WTC11 (cell line): ENCODE data around the gene HEPHL1. TPM values are rescaled to one million over a fixed set of nuclear protein-coding genes. Genes with fewer than 3 reads are reported as not detected.

Source experiments
- ATAC-seq: fragments of 200-7000 bp; cut with Tn5 transposase; 2 replicates; pipeline ENCODE4 v1.10.0; 2021; ENCODE audit warnings: mild to moderate bottlenecking, moderate library complexity
- CTCF ChIA-PET: fragments of 300-600 bp; sonication (Branson Sonifier 250); formaldehyde crosslinking; loops from one replicate; lab custom pipeline; 2021; ENCODE audit warnings: antibody characterized with exemption; lab: Charles Lee
- POLR2A ChIA-PET: fragments of 350-600 bp; sonication (Branson Sonifier 250); formaldehyde crosslinking; loops from one replicate; lab custom pipeline; 2021; ENCODE audit warnings: antibody characterized with exemption; lab: Charles Lee
- DNase-seq: peaks from one replicate; pipeline ENCODE4 v3.0.0; 2021; ENCODE audit warnings: low spot score
- H3K27ac Mint-ChIP-seq: 2 replicates; pipeline ENCODE4 v1.8.0; 2021; ENCODE audit warnings: mixed read lengths
- H3K27me3 Mint-ChIP-seq: 2 replicates; pipeline ENCODE4 v1.8.0; 2021; ENCODE audit warnings: low read depth, mild to moderate bottlenecking, moderate library complexity, mixed read lengths
- H3K36me3 Mint-ChIP-seq: 2 replicates; pipeline ENCODE4 v1.8.0; 2021; ENCODE audit warnings: mixed read lengths
- H3K4me1 Mint-ChIP-seq: 2 replicates; pipeline ENCODE4 v1.8.0; 2022; ENCODE audit warnings: mixed read lengths
- H3K4me3 Mint-ChIP-seq: 2 replicates; pipeline ENCODE4 v1.8.0; 2021; ENCODE audit warnings: mild to moderate bottlenecking, moderate library complexity, mixed read lengths
- H3K9me3 Mint-ChIP-seq: 2 replicates; pipeline ENCODE4 v1.8.0; 2021; ENCODE audit warnings: mixed read lengths
- CREB1 ChIP-seq: sonication (generic); formaldehyde crosslinking; IDR thresholded peaks from 2 replicates; pipeline ENCODE4 v1.8.0; 2023; ENCODE audit warnings: mild to moderate bottlenecking, missing genetic modification reagents
- CREM ChIP-seq: sonication (generic); formaldehyde crosslinking; IDR thresholded peaks from 2 replicates; pipeline ENCODE4 v1.8.1; 2022; ENCODE audit warnings: mild to moderate bottlenecking, missing genetic modification reagents, moderate library complexity
- ELF4 ChIP-seq: sonication (generic); formaldehyde crosslinking; IDR thresholded peaks from 2 replicates; pipeline ENCODE4 v1.8.1; 2022; ENCODE audit warnings: low read depth, mild to moderate bottlenecking, moderate library complexity, missing genetic modification reagents
- ETV6 ChIP-seq: sonication (generic); formaldehyde crosslinking; IDR thresholded peaks from 2 replicates; pipeline ENCODE4 v1.8.1; 2022; ENCODE audit warnings: mild to moderate bottlenecking, missing genetic modification reagents
- GRHL2 ChIP-seq: fragments of 250-450 bp; sonication (Bioruptor Pico); IDR thresholded peaks from 2 replicates; pipeline ENCODE4 v1.8.0; 2022; ENCODE audit warnings: mild to moderate bottlenecking, moderate library complexity; ENCODE audit not compliant: insufficient replicate concordance, severe bottlenecking
- NR3C1 ChIP-seq: sonication (generic); formaldehyde crosslinking; conservative IDR thresholded peaks from 2 replicates; pipeline ENCODE4 v1.8.1; 2023; ENCODE audit warnings: low read depth, mild to moderate bottlenecking, missing genetic modification reagents
- TEAD4 ChIP-seq: sonication (generic); formaldehyde crosslinking; IDR thresholded peaks from 2 replicates; pipeline ENCODE4 v1.8.0; 2022; ENCODE audit warnings: mild to moderate bottlenecking, missing genetic modification reagents
- ZNF121 ChIP-seq: sonication (generic); formaldehyde crosslinking; IDR thresholded peaks from 2 replicates; pipeline ENCODE4 v1.8.0; 2023; ENCODE audit warnings: missing genetic modification reagents
- ZNF416 ChIP-seq: fragments of 250-450 bp; sonication (Bioruptor Pico); IDR thresholded peaks from 2 replicates; pipeline ENCODE4 v1.9.0; 2021; ENCODE audit warnings: mild to moderate bottlenecking, inconsistent platforms
- total RNA-seq: library from RNA; stranded (reverse); gene quantifications from 3 replicates; pipeline ENCODE4 v1.2.3, GENCODE V29; 2021
- TF ChIP-seq, protein P1 (sequence below): sonication (generic); formaldehyde crosslinking; IDR thresholded peaks from 2 replicates; pipeline ENCODE4 v1.8.1; 2023; ENCODE audit warnings: mild to moderate bottlenecking, missing genetic modification reagents, moderate library complexity
- TF ChIP-seq, protein P2 (sequence below): fragments of 250-450 bp; sonication (Bioruptor Pico); IDR thresholded peaks from 2 replicates; pipeline ENCODE4 v1.9.0; 2021; ENCODE audit warnings: mild to moderate bottlenecking
- TF ChIP-seq, protein P3 (sequence below): sonication (generic); formaldehyde crosslinking; conservative IDR thresholded peaks from 2 replicates; pipeline ENCODE4 v1.8.1; 2022; ENCODE audit warnings: mild to moderate bottlenecking, missing genetic modification reagents
- TF ChIP-seq, protein P4 (sequence below): sonication (generic); formaldehyde crosslinking; IDR thresholded peaks from 2 replicates; pipeline ENCODE4 v1.8.0; 2022; ENCODE audit warnings: mild to moderate bottlenecking, missing genetic modification reagents
- TF ChIP-seq, protein P5 (sequence below): sonication (generic); formaldehyde crosslinking; IDR thresholded peaks from 2 replicates; pipeline ENCODE4 v1.8.1; 2022; ENCODE audit warnings: mild to moderate bottlenecking, moderate library complexity, missing genetic modification reagents
- TF ChIP-seq, protein P6 (sequence below): sonication (generic); formaldehyde crosslinking; IDR thresholded peaks from 2 replicates; pipeline ENCODE4 v1.8.0; 2022; ENCODE audit warnings: mild to moderate bottlenecking, missing genetic modification reagents
- TF ChIP-seq, protein P7 (sequence below): sonication (generic); formaldehyde crosslinking; IDR thresholded peaks from 2 replicates; pipeline ENCODE4 v1.8.1; 2022; ENCODE audit warnings: mild to moderate bottlenecking, missing genetic modification reagents, moderate library complexity, borderline replicate concordance
- TF ChIP-seq, protein P8 (sequence below): sonication (generic); formaldehyde crosslinking; IDR thresholded peaks from 2 replicates; pipeline ENCODE4 v1.8.1; 2022; ENCODE audit warnings: missing genetic modification reagents, borderline replicate concordance
- TF ChIP-seq, protein P9 (sequence below): fragments of 250-450 bp; sonication (Bioruptor Pico); IDR thresholded peaks from 2 replicates; pipeline ENCODE4 v1.9.0; 2021; ENCODE audit warnings: moderate library complexity, mild to moderate bottlenecking, inconsistent platforms, borderline replicate concordance
- TF ChIP-seq, protein P10 (sequence below): sonication (generic); formaldehyde crosslinking; IDR thresholded peaks from 2 replicates; pipeline ENCODE4 v1.8.0; 2022; ENCODE audit warnings: mild to moderate bottlenecking, missing genetic modification reagents

HEPHL1 gene
- total RNA-seq, 1 experiment from 2014 or later: 0.13 TPM

DNA sequence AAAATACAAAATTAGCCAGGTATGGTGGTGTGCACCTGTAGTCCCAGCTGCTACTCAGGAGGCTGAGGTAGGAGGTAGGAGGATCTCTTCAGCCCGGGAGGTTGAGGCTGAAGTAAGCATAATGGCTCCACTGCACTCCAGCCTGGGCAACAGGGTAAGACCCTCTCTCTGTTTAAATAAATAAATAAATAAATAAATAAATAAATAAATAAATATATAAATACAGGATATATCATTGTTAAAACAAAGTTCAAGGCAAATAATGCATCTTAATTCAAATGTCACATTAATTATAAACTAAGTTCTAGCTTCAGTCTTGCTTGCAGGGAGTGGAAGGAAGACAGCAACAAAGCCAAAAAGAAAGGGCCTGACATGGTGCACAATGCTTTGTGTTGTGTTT lies 63.0 kb downstream of the HEPHL1 start:
- peaks cover 7% of the 10 kb centered on the region; the same call in 1 of the 2 replicates for H3K9me3 Mint-ChIP-seq
- CTCF ChIA-PET: no interaction called here
- TF ChIP-seq, protein P1, sequence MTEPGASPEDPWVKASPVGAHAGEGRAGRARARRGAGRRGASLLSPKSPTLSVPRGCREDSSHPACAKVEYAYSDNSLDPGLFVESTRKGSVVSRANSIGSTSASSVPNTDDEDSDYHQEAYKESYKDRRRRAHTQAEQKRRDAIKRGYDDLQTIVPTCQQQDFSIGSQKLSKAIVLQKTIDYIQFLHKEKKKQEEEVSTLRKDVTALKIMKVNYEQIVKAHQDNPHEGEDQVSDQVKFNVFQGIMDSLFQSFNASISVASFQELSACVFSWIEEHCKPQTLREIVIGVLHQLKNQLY (CRISPR knock-in tag): no peak
- TF ChIP-seq, protein P2, sequence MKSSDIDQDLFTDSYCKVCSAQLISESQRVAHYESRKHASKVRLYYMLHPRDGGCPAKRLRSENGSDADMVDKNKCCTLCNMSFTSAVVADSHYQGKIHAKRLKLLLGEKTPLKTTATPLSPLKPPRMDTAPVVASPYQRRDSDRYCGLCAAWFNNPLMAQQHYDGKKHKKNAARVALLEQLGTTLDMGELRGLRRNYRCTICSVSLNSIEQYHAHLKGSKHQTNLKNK (CRISPR knock-in tag): no peak
- TF ChIP-seq CREM: no peak
- TF ChIP-seq, all 79 proteins: peak for 0
- DNase-seq: no peak
- Mint-ChIP-seq H3K36me3 (no peaks in the 10 kb centered on the region), H3K27me3 (no peaks in the 10 kb centered on the region; the same call in 1 of the 2 replicates), H3K27ac (no peak overlapping the region), H3K4me3 (no peak overlapping the region), H3K4me1 (peaks cover 2% of the 10 kb centered on the region; the same call in 1 of the 2 replicates)
- POLR2A ChIA-PET: no interaction called here
- no peak for ATAC-seq

DNA sequence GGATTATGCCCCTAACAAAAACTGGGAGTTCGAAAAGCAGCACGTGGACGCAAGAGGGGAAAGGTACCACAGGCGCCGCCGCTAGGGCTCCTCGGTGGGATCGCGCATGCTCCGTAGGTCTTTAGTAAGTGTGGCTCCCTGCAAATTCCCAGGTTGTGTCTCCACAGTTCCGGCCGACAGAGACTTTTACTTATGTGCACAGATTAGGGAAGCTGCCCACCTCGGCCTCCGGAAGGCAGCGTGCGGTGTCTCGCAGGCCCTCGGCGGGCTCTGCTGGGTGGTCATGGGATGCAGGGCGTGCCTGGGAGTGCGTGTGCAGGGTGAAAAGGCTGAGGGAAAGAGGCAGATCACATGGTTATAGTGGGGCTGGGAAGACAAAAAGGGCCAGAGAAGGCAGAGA lies 67.8 kb downstream of the HEPHL1 start:
- TF ChIP-seq, protein P3, sequence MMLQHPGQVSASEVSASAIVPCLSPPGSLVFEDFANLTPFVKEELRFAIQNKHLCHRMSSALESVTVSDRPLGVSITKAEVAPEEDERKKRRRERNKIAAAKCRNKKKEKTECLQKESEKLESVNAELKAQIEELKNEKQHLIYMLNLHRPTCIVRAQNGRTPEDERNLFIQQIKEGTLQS: no peak
- TF ChIP-seq, protein P4, sequence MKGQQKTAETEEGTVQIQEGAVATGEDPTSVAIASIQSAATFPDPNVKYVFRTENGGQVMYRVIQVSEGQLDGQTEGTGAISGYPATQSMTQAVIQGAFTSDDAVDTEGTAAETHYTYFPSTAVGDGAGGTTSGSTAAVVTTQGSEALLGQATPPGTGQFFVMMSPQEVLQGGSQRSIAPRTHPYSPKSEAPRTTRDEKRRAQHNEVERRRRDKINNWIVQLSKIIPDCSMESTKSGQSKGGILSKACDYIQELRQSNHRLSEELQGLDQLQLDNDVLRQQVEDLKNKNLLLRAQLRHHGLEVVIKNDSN (CRISPR knock-in tag): no peak
- TF ChIP-seq, protein P5, sequence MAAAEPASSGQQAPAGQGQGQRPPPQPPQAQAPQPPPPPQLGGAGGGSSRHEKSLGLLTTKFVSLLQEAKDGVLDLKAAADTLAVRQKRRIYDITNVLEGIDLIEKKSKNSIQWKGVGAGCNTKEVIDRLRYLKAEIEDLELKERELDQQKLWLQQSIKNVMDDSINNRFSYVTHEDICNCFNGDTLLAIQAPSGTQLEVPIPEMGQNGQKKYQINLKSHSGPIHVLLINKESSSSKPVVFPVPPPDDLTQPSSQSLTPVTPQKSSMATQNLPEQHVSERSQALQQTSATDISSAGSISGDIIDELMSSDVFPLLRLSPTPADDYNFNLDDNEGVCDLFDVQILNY (CRISPR knock-in tag): no peak
- TF ChIP-seq, protein P6, sequence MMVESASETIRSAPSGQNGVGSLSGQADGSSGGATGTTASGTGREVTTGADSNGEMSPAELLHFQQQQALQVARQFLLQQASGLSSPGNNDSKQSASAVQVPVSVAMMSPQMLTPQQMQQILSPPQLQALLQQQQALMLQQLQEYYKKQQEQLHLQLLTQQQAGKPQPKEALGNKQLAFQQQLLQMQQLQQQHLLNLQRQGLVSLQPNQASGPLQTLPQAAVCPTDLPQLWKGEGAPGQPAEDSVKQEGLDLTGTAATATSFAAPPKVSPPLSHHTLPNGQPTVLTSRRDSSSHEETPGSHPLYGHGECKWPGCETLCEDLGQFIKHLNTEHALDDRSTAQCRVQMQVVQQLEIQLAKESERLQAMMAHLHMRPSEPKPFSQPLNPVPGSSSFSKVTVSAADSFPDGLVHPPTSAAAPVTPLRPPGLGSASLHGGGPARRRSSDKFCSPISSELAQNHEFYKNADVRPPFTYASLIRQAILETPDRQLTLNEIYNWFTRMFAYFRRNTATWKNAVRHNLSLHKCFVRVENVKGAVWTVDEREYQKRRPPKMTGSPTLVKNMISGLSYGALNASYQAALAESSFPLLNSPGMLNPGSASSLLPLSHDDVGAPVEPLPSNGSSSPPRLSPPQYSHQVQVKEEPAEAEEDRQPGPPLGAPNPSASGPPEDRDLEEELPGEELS: no peak
- TF ChIP-seq TEAD4 (CRISPR knock-in tag) (no peak), CREM (no peak), ETV6 (CRISPR knock-in tag) (no peak), GRHL2 (no peak), NR3C1 (CRISPR knock-in tag) (no peak)
- TF ChIP-seq, all 79 proteins: peak for 0
- DNase-seq: no peak
- ChIA-PET POLR2A (no interaction called here), CTCF (no interaction called here)
- H3K4me1 Mint-ChIP-seq: peaks cover 2% of the 10 kb centered on the region; the same call in 1 of the 2 replicates
- no peaks in the 10 kb centered on the region for H3K9me3 Mint-ChIP-seq
- H3K27me3 Mint-ChIP-seq: no peaks in the 10 kb centered on the region; the same call in 1 of the 2 replicates
- ATAC-seq: peak; percentile 32
- H3K27ac Mint-ChIP-seq: no peak overlapping the region
- no peaks in the 10 kb centered on the region for H3K36me3 Mint-ChIP-seq
- no peak overlapping the region for H3K4me3 Mint-ChIP-seq

DNA sequence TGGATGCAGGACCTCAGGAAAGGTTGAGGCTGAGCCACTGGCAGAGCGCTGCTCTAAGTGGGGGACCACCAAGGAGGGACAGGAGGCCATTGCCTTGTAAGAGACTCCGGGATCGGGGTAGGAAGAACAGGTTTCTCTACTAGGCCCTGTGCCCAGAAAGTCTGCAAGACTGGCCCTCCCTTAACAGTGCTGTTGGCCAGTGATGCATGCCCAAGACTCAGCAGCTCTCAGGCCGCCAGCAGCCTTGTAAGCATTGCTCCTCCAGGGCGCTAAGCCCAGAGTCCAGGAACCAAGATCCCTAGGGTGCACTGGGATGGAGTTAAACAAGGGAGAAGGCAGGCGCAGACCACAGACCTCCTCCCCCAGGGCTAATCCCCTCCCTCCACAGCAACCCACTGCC lies 68.2 kb downstream of the HEPHL1 start:
- peak; percentile 39 for ATAC-seq
- H3K4me3 Mint-ChIP-seq: no peak overlapping the region
- H3K27ac Mint-ChIP-seq: no peak overlapping the region
- H3K36me3 Mint-ChIP-seq: no peaks in the 10 kb centered on the region
- ChIA-PET POLR2A (no interaction called here), CTCF (no interaction called here)
- H3K27me3 Mint-ChIP-seq: no peaks in the 10 kb centered on the region; the same call in 1 of the 2 replicates
- no peak for DNase-seq
- H3K9me3 Mint-ChIP-seq: no peaks in the 10 kb centered on the region
- peaks cover 2% of the 10 kb centered on the region; the same call in 1 of the 2 replicates for H3K4me1 Mint-ChIP-seq
- TF ChIP-seq TEAD4 (CRISPR knock-in tag): no peak
- TF ChIP-seq, protein P6: no peak
- TF ChIP-seq ZNF416 (CRISPR knock-in tag): no peak
- TF ChIP-seq, protein P7, sequence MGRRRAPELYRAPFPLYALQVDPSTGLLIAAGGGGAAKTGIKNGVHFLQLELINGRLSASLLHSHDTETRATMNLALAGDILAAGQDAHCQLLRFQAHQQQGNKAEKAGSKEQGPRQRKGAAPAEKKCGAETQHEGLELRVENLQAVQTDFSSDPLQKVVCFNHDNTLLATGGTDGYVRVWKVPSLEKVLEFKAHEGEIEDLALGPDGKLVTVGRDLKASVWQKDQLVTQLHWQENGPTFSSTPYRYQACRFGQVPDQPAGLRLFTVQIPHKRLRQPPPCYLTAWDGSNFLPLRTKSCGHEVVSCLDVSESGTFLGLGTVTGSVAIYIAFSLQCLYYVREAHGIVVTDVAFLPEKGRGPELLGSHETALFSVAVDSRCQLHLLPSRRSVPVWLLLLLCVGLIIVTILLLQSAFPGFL (CRISPR knock-in tag): no peak
- TF ChIP-seq ZNF121: no peak
- no peak for TF ChIP-seq CREB1 (CRISPR knock-in tag)
- TF ChIP-seq ELF4 (CRISPR knock-in tag): no peak
- TF ChIP-seq, protein P8, sequence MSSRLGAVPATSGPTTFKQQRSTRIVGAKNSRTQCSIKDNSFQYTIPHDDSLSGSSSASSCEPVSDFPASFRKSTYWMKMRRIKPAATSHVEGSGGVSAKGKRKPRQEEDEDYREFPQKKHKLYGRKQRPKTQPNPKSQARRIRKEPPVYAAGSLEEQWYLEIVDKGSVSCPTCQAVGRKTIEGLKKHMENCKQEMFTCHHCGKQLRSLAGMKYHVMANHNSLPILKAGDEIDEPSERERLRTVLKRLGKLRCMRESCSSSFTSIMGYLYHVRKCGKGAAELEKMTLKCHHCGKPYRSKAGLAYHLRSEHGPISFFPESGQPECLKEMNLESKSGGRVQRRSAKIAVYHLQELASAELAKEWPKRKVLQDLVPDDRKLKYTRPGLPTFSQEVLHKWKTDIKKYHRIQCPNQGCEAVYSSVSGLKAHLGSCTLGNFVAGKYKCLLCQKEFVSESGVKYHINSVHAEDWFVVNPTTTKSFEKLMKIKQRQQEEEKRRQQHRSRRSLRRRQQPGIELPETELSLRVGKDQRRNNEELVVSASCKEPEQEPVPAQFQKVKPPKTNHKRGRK (CRISPR knock-in tag): no peak
- TF ChIP-seq, protein P4 (CRISPR knock-in tag): no peak
- TF ChIP-seq, protein P9, sequence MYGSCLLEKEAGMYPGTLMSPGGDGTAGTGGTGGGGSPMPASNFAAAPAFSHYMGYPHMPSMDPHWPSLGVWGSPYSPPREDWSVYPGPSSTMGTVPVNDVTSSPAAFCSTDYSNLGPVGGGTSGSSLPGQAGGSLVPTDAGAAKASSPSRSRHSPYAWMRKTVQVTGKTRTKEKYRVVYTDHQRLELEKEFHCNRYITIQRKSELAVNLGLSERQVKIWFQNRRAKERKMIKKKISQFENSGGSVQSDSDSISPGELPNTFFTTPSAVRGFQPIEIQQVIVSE (CRISPR knock-in tag): no peak
- TF ChIP-seq, protein P10, sequence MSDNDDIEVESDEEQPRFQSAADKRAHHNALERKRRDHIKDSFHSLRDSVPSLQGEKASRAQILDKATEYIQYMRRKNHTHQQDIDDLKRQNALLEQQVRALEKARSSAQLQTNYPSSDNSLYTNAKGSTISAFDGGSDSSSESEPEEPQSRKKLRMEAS (CRISPR knock-in tag): no peak
